ENCODE data around the gene BRAT1.

Gene BRAT1

GRCh38 chr7:2510130-2510776 lies 45.1 kb downstream of the BRAT1 start:
- no peak for DNase-seq (ENCODE audit: low read depth in 2 of 2)

- no peak for DNase-seq (ENCODE audit: low read depth in 2 of 2)
Measured at GRCh38 chr7:2509298-2509906, 45.9 kb downstream of the BRAT1 start.

GRCh38 chr7:2508327-2509215 lies 46.8 kb downstream of the BRAT1 start:
- peak in 1 of 2 donors; percentile 37 for DNase-seq (ENCODE audit: low read depth in 2 of 2)

GRCh38 chr7:2507917-2508306 lies 47.4 kb downstream of the BRAT1 start:
- DNase-seq (ENCODE audit: low read depth in 2 of 2): no peak

- DNase-seq (ENCODE audit: low read depth in 2 of 2): no peak
Measured at GRCh38 chr7:2507208-2507916, 48.0 kb downstream of the BRAT1 start.

GRCh38 chr7:2505401-2505800 lies 49.9 kb downstream of the BRAT1 start:
- DNase-seq (ENCODE audit: low read depth in 2 of 2): no peak

- no peak for DNase-seq (ENCODE audit: low read depth in 2 of 2)
Measured at GRCh38 chr7:2504889-2505375, 50.4 kb downstream of the BRAT1 start.

- no peak for DNase-seq (ENCODE audit: low read depth in 2 of 2)
Measured at GRCh38 chr7:2504128-2504888, 51.0 kb downstream of the BRAT1 start.

GRCh38 chr7:2503056-2503941 lies 52.0 kb downstream of the BRAT1 start:
- no peak for DNase-seq (ENCODE audit: low read depth in 2 of 2)

GRCh38 chr7:2502647-2502966 lies 52.7 kb downstream of the BRAT1 start:
- DNase-seq (ENCODE audit: low read depth in 2 of 2): no peak

- no peak for DNase-seq (ENCODE audit: low read depth in 2 of 2)
Measured at GRCh38 chr7:2501947-2502646, 53.2 kb downstream of the BRAT1 start.

- no peak for DNase-seq (ENCODE audit: low read depth in 2 of 2)
Measured at GRCh38 chr7:2500701-2501100, 54.6 kb downstream of the BRAT1 start.

GRCh38 chr7:2499719-2500430 lies 55.4 kb downstream of the BRAT1 start:
- no peak for DNase-seq (ENCODE audit: low read depth in 2 of 2)

- DNase-seq (ENCODE audit: low read depth in 2 of 2): no peak
Measured at GRCh38 chr7:2499181-2499580, 56.1 kb downstream of the BRAT1 start.

GRCh38 chr7:2498708-2499107 lies 56.6 kb downstream of the BRAT1 start:
- DNase-seq (ENCODE audit: low read depth in 2 of 2): no peak

- no peak for DNase-seq (ENCODE audit: low read depth in 2 of 2)
Measured at GRCh38 chr7:2497500-2498336, 57.6 kb downstream of the BRAT1 start.

- DNase-seq (ENCODE audit: low read depth in 2 of 2): no peak
Measured at GRCh38 chr7:2497065-2497464, 58.3 kb downstream of the BRAT1 start.

- no peak for DNase-seq (ENCODE audit: low read depth in 2 of 2)
Measured at GRCh38 chr7:2496375-2496774, 58.9 kb downstream of the BRAT1 start.

All from stimulated activated CD8-positive, alpha-beta memory T cell treated with anti-CD3 and anti-CD28 coated beads, Interleukin-7, amount 100 ng/mL, for 1 hour (primary cell).